HUDEP-2 (cell line): Measurements from ENCODE around the gene PARD3.

ENCODE experiments used
- DNase-seq, 76 experiments: peaks; one replicate each; lab custom pipeline; 2025; ENCODE audit not compliant: unreplicated experiment in 76 of 76; lab: John Stamatoyannopoulos, UW

The PARD3 gene

GRCh38 chr10:34479520-34480179 is 335.4 kb downstream of the PARD3 start:
- no peak for DNase-seq

- DNase-seq: no peak
These were observed 337.8 kb downstream of the PARD3 start for GRCh38 chr10:34477249-34477648.

GRCh38 chr10:34476608-34477007 is 338.5 kb downstream of the PARD3 start:
- DNase-seq: no peak

- no peak for DNase-seq
These were observed 339.3 kb downstream of the PARD3 start for GRCh38 chr10:34475786-34476185.

GRCh38 chr10:34475274-34475646 is 339.8 kb downstream of the PARD3 start:
- DNase-seq: no peak

- no peak for DNase-seq
These were observed 340.4 kb downstream of the PARD3 start for GRCh38 chr10:34474555-34475273.

- DNase-seq: no peak
These were observed 341.1 kb downstream of the PARD3 start for GRCh38 chr10:34474009-34474376.

- no peak for DNase-seq
These were observed 341.7 kb downstream of the PARD3 start for GRCh38 chr10:34473174-34474008.

GRCh38 chr10:34470307-34470706 is 344.8 kb downstream of the PARD3 start:
- DNase-seq: no peak

GRCh38 chr10:34469446-34469845 is 345.6 kb downstream of the PARD3 start:
- DNase-seq: no peak

GRCh38 chr10:34467902-34468301 is 347.2 kb downstream of the PARD3 start:
- DNase-seq: no peak

GRCh38 chr10:34467364-34467763 is 347.7 kb downstream of the PARD3 start:
- no peak for DNase-seq

GRCh38 chr10:34465678-34466077 is 349.4 kb downstream of the PARD3 start:
- no peak for DNase-seq

- DNase-seq: no peak
These were observed 350.5 kb downstream of the PARD3 start for GRCh38 chr10:34464591-34464990.

- DNase-seq: no peak
These were observed 351.1 kb downstream of the PARD3 start for GRCh38 chr10:34464000-34464399.

- DNase-seq: no peak
These were observed 352.1 kb downstream of the PARD3 start for GRCh38 chr10:34462993-34463392.

GRCh38 chr10:34462056-34462455 is 353.0 kb downstream of the PARD3 start:
- no peak for DNase-seq

GRCh38 chr10:34454590-34455261 is 360.4 kb downstream of the PARD3 start:
- peak in 4 of 76 experiments; percentile 5 to 24 (median 14) for DNase-seq

- DNase-seq: no peak
These were observed 365.3 kb downstream of the PARD3 start for GRCh38 chr10:34449836-34450235.

- DNase-seq: no peak
These were observed 369.0 kb downstream of the PARD3 start for GRCh38 chr10:34446049-34446448.
